Measurements from ENCODE around the gene SERPINI1. TPM values are rescaled to one million over a fixed set of nuclear protein-coding genes. Genes with fewer than 3 reads are reported as not detected.
A peak's percentile ranks its signal among the peaks of the same experiment; 100 is the strongest.

The SERPINI1 gene
- total and polyA plus RNA-seq, 9 of the 15 experiments (the other 6 are each of a cell fraction or from before 2014, with no cell fraction given): 1.6 to 9.9 (median 3.5) TPM

DNA sequence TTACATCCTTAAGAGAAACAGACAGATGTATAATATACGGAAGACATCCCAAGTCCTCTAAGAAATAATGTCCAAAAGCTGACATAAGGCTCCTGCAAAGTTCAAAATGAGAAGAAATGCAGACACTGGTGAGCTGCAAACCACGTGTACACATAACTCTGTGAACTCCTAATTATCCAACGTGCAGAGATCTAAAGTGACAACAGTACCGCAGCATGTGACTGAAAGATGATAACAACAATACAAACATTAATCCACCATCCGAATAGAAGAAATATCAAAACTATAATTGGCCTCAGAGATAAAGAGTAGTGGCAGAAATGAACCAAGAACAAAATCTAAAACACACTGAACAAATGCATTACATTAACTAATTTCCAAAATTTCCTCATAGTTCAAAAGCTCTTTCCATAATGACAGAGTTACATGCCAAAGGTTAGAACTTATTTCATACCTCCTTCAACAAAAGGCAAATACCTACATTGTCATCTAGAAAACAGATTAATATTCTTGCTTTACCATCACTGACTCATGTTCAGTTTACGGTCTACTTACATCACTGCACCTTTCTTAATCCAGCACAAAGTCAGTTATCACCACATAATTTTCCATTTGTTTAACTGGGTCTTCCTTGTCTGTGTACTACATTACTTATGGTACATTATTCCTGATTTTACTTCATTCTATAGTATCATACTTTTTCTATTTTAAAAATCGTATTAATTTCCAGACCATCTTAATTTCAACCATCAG lies 3.0 kb upstream of the SERPINI1 start (continued):
- TF ChIP-seq, protein P1, sequence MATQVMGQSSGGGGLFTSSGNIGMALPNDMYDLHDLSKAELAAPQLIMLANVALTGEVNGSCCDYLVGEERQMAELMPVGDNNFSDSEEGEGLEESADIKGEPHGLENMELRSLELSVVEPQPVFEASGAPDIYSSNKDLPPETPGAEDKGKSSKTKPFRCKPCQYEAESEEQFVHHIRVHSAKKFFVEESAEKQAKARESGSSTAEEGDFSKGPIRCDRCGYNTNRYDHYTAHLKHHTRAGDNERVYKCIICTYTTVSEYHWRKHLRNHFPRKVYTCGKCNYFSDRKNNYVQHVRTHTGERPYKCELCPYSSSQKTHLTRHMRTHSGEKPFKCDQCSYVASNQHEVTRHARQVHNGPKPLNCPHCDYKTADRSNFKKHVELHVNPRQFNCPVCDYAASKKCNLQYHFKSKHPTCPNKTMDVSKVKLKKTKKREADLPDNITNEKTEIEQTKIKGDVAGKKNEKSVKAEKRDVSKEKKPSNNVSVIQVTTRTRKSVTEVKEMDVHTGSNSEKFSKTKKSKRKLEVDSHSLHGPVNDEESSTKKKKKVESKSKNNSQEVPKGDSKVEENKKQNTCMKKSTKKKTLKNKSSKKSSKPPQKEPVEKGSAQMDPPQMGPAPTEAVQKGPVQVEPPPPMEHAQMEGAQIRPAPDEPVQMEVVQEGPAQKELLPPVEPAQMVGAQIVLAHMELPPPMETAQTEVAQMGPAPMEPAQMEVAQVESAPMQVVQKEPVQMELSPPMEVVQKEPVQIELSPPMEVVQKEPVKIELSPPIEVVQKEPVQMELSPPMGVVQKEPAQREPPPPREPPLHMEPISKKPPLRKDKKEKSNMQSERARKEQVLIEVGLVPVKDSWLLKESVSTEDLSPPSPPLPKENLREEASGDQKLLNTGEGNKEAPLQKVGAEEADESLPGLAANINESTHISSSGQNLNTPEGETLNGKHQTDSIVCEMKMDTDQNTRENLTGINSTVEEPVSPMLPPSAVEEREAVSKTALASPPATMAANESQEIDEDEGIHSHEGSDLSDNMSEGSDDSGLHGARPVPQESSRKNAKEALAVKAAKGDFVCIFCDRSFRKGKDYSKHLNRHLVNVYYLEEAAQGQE (IDR thresholded peaks at IDR 0.05; ENCODE audit: borderline replicate concordance): peak; percentile 10; the same call in 1 of the 2 replicates
- TF ChIP-seq, protein P1 (CRISPR knock-in tag; IDR thresholded peaks at IDR 0.05; ENCODE audit: low read depth): no peak
- TF ChIP-seq, protein P2, sequence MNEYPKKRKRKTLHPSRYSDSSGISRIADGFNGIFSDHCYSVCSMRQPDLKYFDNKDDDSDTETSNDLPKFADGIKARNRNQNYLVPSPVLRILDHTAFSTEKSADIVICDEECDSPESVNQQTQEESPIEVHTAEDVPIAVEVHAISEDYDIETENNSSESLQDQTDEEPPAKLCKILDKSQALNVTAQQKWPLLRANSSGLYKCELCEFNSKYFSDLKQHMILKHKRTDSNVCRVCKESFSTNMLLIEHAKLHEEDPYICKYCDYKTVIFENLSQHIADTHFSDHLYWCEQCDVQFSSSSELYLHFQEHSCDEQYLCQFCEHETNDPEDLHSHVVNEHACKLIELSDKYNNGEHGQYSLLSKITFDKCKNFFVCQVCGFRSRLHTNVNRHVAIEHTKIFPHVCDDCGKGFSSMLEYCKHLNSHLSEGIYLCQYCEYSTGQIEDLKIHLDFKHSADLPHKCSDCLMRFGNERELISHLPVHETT (CRISPR knock-in tag; conservative IDR thresholded peaks at IDR 0.05 in 1 of 2, IDR thresholded peaks at IDR 0.05 in 1 of 2): no peak
- TF ChIP-seq PCBP1 (IDR thresholded peaks at IDR 0.05; ENCODE audit: low read depth, low read length, poor library complexity, severe bottlenecking) (no peak), ZNF174 (CRISPR knock-in tag; IDR thresholded peaks at IDR 0.05) (no peak), MYC (IDR thresholded peaks at IDR 0.05; ENCODE audit: low read depth, low read length) (peak; percentile 22; the same call in 1 of the 2 replicates), MYC (CRISPR knock-in tag; IDR thresholded peaks at IDR 0.05; ENCODE audit: borderline replicate concordance, low read depth) (no peak), ZNF780A (CRISPR knock-in tag; IDR thresholded peaks at IDR 0.05) (no peak), FOXA3 (CRISPR knock-in tag; conservative IDR thresholded peaks at IDR 0.05 in 1 of 2, IDR thresholded peaks at IDR 0.05 in 1 of 2) (0 out of 4 replicates have a peak, but pooled peaks of 1 of the 2 experiments have one; percentile 4), ETV6 (IDR thresholded peaks at IDR 0.05; ENCODE audit: borderline replicate concordance in 1 of 2, low read depth in 2 of 2, low read length in 1 of 2) (no peak), ETV6 (CRISPR knock-in tag; IDR thresholded peaks at IDR 0.05; ENCODE audit: borderline replicate concordance) (no peak), ZNF785 (CRISPR knock-in tag; IDR thresholded peaks at IDR 0.05) (no peak), NRF1 (conservative IDR thresholded peaks at IDR 0.05 in 1 of 2, IDR thresholded peaks at IDR 0.05 in 1 of 2) (no peak), CHD4 (IDR thresholded peaks at IDR 0.05; ENCODE audit: insufficient read depth, insufficient replicate concordance, low read depth, low read length, poor library complexity, severe bottlenecking) (no peak), NEUROD1 (IDR thresholded peaks at IDR 0.05; ENCODE audit: borderline replicate concordance, low read depth, low read length, partially characterized antibody) (no peak), ARID2 (IDR thresholded peaks at IDR 0.05) (no peak), FOXP1 (CRISPR knock-in tag; IDR thresholded peaks at IDR 0.05) (no peak)

All from K562 (cell line).